HL-60/S4 (cell line): ENCODE measurements around the gene LSM4.

ENCODE experiments used
- in situ Hi-C: fragments of 300-500 bp; cut with MboI; formaldehyde crosslinking; loops from 2 replicates; pipeline ENCODE4 v1.14.3; 2022; ENCODE audit warnings: low sequenced_read_pairs

The LSM4 gene

GRCh38 chr19:18262144-18262543 lies 60.7 kb downstream of the LSM4 start:
- in situ Hi-C loops = no loop called here

GRCh38 chr19:18261474-18261873 lies 61.4 kb downstream of the LSM4 start:
- in situ Hi-C loops = no loop called here

GRCh38 chr19:18259893-18260292 lies 63.0 kb downstream of the LSM4 start:
- in situ Hi-C loops = loop anchor here (5.0 kb wide), 1 partner anchor 48 kb away; no protein-coding TSS in a partner anchor

GRCh38 chr19:18257503-18258470 lies 65.1 kb downstream of the LSM4 start:
- in situ Hi-C loops = loop anchor here (5.0 kb wide), 1 partner anchor 45 kb away; no protein-coding TSS in a partner anchor
